Vagina (tissue), 2 donors: ENCODE data around the gene PDE10A. TPM values are rescaled to one million over a fixed set of nuclear protein-coding genes. Genes with fewer than 3 reads are reported as not detected.

Experiments used
- DNase-seq, 2 donors: peaks; one replicate each; pipeline ENCODE4 v3.0.0-alpha.2; 2017; ENCODE audit errors: extremely low spot score in 2 of 2
- H3K27ac ChIP-seq: fragments of 200-600 bp; sonication (generic); one replicate; pipeline ENCODE4 v1.5.1; 2019
- H3K27me3 ChIP-seq: fragments of 200-600 bp; sonication (generic); one replicate; pipeline ENCODE4 v1.5.1; 2019
- H3K36me3 ChIP-seq, 2 donors: fragments of 200-600 bp; sonication (generic); one replicate each; pipeline ENCODE4 v1.5.1; 2017 to 2019
- H3K4me1 ChIP-seq: fragments of 200-600 bp; sonication (generic); one replicate; pipeline ENCODE4 v1.5.1; 2019
- H3K4me3 ChIP-seq, 2 donors: fragments of 200-600 bp; sonication (generic); 1 replicate in 1 of 2; 2 replicates in 1 of 2; pipeline ENCODE4 v1.5.1; 2016 to 2019
- H3K9me3 ChIP-seq: fragments of 200-600 bp; sonication (generic); one replicate; pipeline ENCODE4 v1.5.1; 2019
- CTCF ChIP-seq, 3 experiments: fragments of 450-650 bp in 2 of 3; fragments of 200-600 bp in 1 of 3; sonication (generic) in 1 of 3; IDR thresholded peaks; one replicate each; pipeline ENCODE4 v1.5.1; 2017 to 2019; ENCODE audit warnings: antibody characterized with exemption in 3 of 3, mild to moderate bottlenecking in 2 of 3, moderate library complexity in 2 of 3
- POLR2A ChIP-seq, 2 donors: fragments of 450-650 bp; IDR thresholded peaks; one replicate each; pipeline ENCODE4 v1.6.1; 2017; ENCODE audit warnings: antibody characterized with exemption in 2 of 2, mild to moderate bottlenecking in 2 of 2, moderate library complexity in 2 of 2
- POLR2AphosphoS5 ChIP-seq, 2 donors: sonication (generic); formaldehyde crosslinking; IDR thresholded peaks; one replicate each; pipeline ENCODE4 v1.9.0; 2017; ENCODE audit warnings: antibody characterized with exemption in 2 of 2, mild to moderate bottlenecking in 2 of 2, low read depth in 1 of 2; ENCODE audit not compliant: insufficient read depth in 1 of 2
- intact Hi-C: fragments of 100-400 bp; cut with DNase I; formaldehyde crosslinking; loops from one replicate; pipeline ENCODE4 v1.15.1; 2023
- small RNA-seq: library from RNA; depleted of rRNA; stranded (forward); fragments of <200 nt; gene quantifications from one replicate; pipeline ENCODE3, GENCODE V24; 2016
- total RNA-seq: library from RNA; depleted of rRNA; stranded (reverse); fragments of >200 nt; gene quantifications from one replicate; pipeline ENCODE4 v1.2.3, GENCODE V29; 2016

The PDE10A gene
- total RNA-seq, 1 donor from 2014 or later = 15.0 TPM

GRCh38 chr6:165298875-165299274 lies 364.2 kb downstream of the PDE10A start:
- intact Hi-C loops = no loop called here
- Histone ChIP-seq H3K4me1 (no peaks in the 10 kb centered on the region), H3K27me3 (no peaks in the 10 kb centered on the region), H3K36me3 (no peaks in the 10 kb centered on the region), H3K4me3 (no peak overlapping the region), H3K27ac (no peak overlapping the region), H3K9me3 (no peaks in the 10 kb centered on the region)
- DNase-seq = no peak
- TF ChIP-seq POLR2A (IDR thresholded peaks at IDR 0.05) (no peak), CTCF (IDR thresholded peaks at IDR 0.05) (no peak), POLR2AphosphoS5 (IDR thresholded peaks at IDR 0.05; ENCODE audit: insufficient read depth in 1 of 2, low read depth in 1 of 2) (no peak)

GRCh38 chr6:165298402-165298801 lies 364.6 kb downstream of the PDE10A start:
- Histone ChIP-seq H3K4me3 (no peak overlapping the region), H3K27ac (no peak overlapping the region), H3K9me3 (no peaks in the 10 kb centered on the region), H3K36me3 (no peaks in the 10 kb centered on the region), H3K4me1 (no peaks in the 10 kb centered on the region), H3K27me3 (no peaks in the 10 kb centered on the region)
- intact Hi-C loops = no loop called here
- no peak for DNase-seq
- TF ChIP-seq CTCF (IDR thresholded peaks at IDR 0.05) (no peak), POLR2A (IDR thresholded peaks at IDR 0.05) (no peak), POLR2AphosphoS5 (IDR thresholded peaks at IDR 0.05; ENCODE audit: insufficient read depth in 1 of 2, low read depth in 1 of 2) (no peak)

GRCh38 chr6:165292657-165293056 lies 370.4 kb downstream of the PDE10A start:
- TF ChIP-seq POLR2A (IDR thresholded peaks at IDR 0.05) (no peak), CTCF (IDR thresholded peaks at IDR 0.05) (no peak), POLR2AphosphoS5 (IDR thresholded peaks at IDR 0.05; ENCODE audit: insufficient read depth in 1 of 2, low read depth in 1 of 2) (no peak)
- Histone ChIP-seq H3K36me3 (no peaks in the 10 kb centered on the region), H3K9me3 (no peaks in the 10 kb centered on the region), H3K27me3 (no peaks in the 10 kb centered on the region), H3K27ac (no peak overlapping the region), H3K4me3 (no peak overlapping the region), H3K4me1 (no peaks in the 10 kb centered on the region)
- intact Hi-C loops = no loop called here
- no peak for DNase-seq

Small RNA genes within 50 kb of the gene (small RNA-seq; reads per million reads assigned to genes)
- not detected for gene RNA5SP226
